Left renal pelvis (tissue), 4 donors: Measurements from ENCODE around the gene CMTM7. TPM values are rescaled to one million over a fixed set of nuclear protein-coding genes. Genes with fewer than 3 reads are reported as not detected.
A peak's percentile ranks its signal among the peaks of the same experiment; 100 is the strongest.
"Not testable (repeated sequence)": the region's sequence is repeated elsewhere in the genome, so short reads cannot be mapped to it uniquely, and the experiment has no call there.

ENCODE experiments used
- DNase-seq, 4 donors: peaks; one replicate each; pipeline ENCODE4 v3.0.0-alpha.2; 2013; ENCODE audit warnings: low read depth in 4 of 4, low spot score in 3 of 4
- polyA plus RNA-seq, 4 donors: library from polyadenylated mRNA; unstranded; fragments of 120-200 nt; gene quantifications; one replicate each; pipeline ENCODE4 v1.2.1, GENCODE V29; 2013; ENCODE audit not compliant: insufficient read length in 4 of 4

Gene CMTM7
- polyA plus RNA-seq, 4 donors = 29.1 to 53.8 (median 43.1) TPM

GRCh38 chr3:32379831-32380500 lies 11.7 kb upstream of the CMTM7 start:
- no peak for DNase-seq

- DNase-seq = no peak
These were observed 9.7 kb upstream of the CMTM7 start for GRCh38 chr3:32381922-32382321.

GRCh38 chr3:32383136-32383711 lies 8.4 kb upstream of the CMTM7 start:
- no peak for DNase-seq

- DNase-seq = peak in 3 of 4 donors; percentile 46 to 74 (median 74)
These were observed 6.7 kb upstream of the CMTM7 start for GRCh38 chr3:32384938-32385337.

GRCh38 chr3:32387512-32387911 lies 4.1 kb upstream of the CMTM7 start:
- DNase-seq = no peak

GRCh38 chr3:32389577-32389976 lies 2.1 kb upstream of the CMTM7 start:
- not testable (repeated sequence) for DNase-seq

GRCh38 chr3:32392536-32393302 lies 1.1 kb downstream of the CMTM7 start:
- DNase-seq = no peak

- DNase-seq = no peak
These were observed 3.8 kb downstream of the CMTM7 start for GRCh38 chr3:32395496-32395895.

- DNase-seq = no peak
These were observed 6.3 kb downstream of the CMTM7 start for GRCh38 chr3:32397941-32398340.

- no peak for DNase-seq
These were observed 6.9 kb downstream of the CMTM7 start for GRCh38 chr3:32398531-32398930.

- peak in 2 of 4 donors; percentile 41 to 48 for DNase-seq
These were observed 7.5 kb downstream of the CMTM7 start for GRCh38 chr3:32399030-32399620.

GRCh38 chr3:32401126-32401525 lies 9.5 kb downstream of the CMTM7 start:
- no peak for DNase-seq

GRCh38 chr3:32401556-32402081 lies 10.0 kb downstream of the CMTM7 start:
- DNase-seq = peak; percentile 66 to 71 (median 70)

- no peak for DNase-seq
These were observed 12.0 kb downstream of the CMTM7 start for GRCh38 chr3:32403663-32404062.

GRCh38 chr3:32404714-32405113 lies 13.1 kb downstream of the CMTM7 start:
- no peak for DNase-seq

GRCh38 chr3:32405155-32405554 lies 13.5 kb downstream of the CMTM7 start:
- no peak for DNase-seq

- DNase-seq = no peak
These were observed 14.2 kb downstream of the CMTM7 start for GRCh38 chr3:32405711-32406323.

- DNase-seq = no peak
These were observed 15.1 kb downstream of the CMTM7 start for GRCh38 chr3:32406486-32407408.

GRCh38 chr3:32410367-32411246 lies 19.0 kb downstream of the CMTM7 start:
- DNase-seq = no peak
